GM21737 (cell line): Measurements from ENCODE around the gene IFNLR1.

ENCODE experiments used
- ATAC-seq: cut with Tn5 transposase; IDR thresholded peaks from one replicate; pipeline ENCODE4 v1.9.1; 2021; ENCODE audit warnings: mild to moderate bottlenecking, moderate library complexity; ENCODE audit not compliant: unreplicated experiment

IFNLR1 gene

GRCh38 chr1:24124980-24125379 lies 62.1 kb downstream of the IFNLR1 start:
- no peak for ATAC-seq

DNA sequence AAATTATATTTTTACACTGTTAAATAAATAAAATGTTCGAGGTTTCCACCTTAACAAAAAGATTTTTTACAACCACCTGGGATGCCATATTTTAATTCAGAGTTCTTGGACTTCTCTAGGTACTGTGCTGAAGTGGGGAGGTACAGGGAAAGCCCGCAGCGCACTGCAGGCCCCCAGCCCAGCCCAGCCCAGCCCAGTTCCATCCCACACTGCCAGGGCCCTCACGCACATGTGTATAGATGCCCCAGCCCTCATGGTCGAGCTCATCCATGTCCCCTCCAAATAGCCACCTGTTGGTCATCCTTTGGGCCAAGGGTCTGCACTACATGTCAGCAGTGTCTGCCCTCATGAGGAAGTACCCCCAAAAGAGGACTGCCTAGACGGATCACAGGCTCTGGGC lies 63.5 kb downstream of the IFNLR1 start:
- ATAC-seq, result no peak

- no peak for ATAC-seq
Observed at GRCh38 chr1:24122776-24123175, 64.3 kb downstream of the IFNLR1 start.

GRCh38 chr1:24121406-24121805 lies 65.7 kb downstream of the IFNLR1 start:
- ATAC-seq, result no peak

GRCh38 chr1:24120965-24121364 lies 66.1 kb downstream of the IFNLR1 start:
- ATAC-seq, result no peak

GRCh38 chr1:24119859-24120756 lies 67.0 kb downstream of the IFNLR1 start:
- ATAC-seq, result no peak

- ATAC-seq, result no peak
Observed at GRCh38 chr1:24119489-24119858, 67.6 kb downstream of the IFNLR1 start.

DNA sequence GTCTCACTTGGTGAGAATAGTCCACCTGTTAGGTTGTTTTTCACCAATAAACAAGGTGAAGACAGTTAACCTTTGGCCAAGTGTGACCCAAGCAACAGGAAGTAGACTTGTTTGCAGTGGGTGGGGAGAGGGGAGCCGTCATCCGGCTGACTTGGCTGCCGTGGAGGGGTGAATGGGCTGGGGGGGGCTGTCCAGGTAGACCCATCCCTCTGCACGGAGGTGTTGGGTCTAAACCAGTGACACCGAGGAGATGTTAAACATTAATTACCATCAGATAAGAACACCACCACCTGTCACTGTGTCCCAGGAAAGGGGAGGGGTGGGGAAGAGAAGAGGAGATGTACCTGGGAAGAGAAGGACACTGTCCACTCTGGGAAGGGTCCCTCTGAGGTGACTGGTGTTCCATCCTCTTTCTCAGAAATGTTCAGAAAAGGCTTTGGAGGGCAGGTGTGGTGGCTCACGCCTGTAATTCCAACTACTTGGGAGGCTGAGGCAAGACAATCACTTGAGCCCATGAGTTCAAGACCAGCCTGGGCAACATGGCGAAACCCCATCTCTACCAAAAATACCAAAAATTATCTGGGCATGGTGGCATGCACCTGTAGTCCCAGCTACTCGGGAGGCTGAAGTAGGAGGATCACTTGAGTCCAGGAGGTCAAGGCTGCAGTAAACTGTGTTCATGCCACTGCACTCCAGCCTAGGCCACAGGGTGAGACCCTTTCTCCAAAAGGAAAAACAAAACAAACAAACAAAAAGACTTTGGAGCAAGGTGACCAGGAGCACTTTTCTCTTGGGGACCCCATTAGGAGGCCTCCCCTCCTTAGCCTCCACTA lies 68.5 kb downstream of the IFNLR1 start:
- ATAC-seq, result no peak

DNA sequence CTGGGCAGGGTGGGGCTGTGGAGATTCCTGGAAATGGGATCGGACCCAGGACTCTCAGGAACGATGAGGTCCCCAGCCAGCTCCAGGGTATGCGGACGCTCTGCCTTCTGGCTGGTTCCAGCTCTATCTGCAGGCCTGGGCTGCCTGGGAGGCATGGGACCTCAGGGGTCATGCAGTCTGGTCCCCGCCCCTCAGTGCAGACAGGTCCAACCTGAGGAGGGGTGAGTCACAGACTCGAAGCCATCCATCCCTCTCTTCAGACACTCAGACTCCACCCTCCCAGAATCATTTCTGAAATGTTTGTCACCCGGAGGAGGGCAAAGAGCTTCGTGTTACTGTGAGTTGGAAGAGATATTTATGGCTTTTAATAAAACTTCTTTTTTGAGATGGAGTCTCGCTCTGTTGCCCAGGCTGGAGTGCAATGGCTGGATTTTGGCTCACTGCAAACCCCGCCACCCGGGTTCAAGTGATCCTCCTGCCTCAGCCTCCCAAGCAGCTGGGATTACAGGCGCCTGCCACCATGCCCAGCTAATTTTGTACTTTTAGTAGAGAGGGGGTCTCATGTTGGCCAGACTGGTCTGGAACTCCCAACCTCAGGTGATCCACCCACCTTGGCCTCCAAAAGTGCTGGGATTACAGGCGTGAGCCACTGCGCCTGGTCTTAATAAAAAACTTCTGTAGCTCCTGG lies 69.2 kb downstream of the IFNLR1 start:
- no peak for ATAC-seq

GRCh38 chr1:24117132-24117531 lies 70.0 kb downstream of the IFNLR1 start:
- no peak for ATAC-seq

GRCh38 chr1:24114753-24115152 lies 72.3 kb downstream of the IFNLR1 start:
- no peak for ATAC-seq

- no peak for ATAC-seq
Observed at GRCh38 chr1:24113641-24114033, 73.5 kb downstream of the IFNLR1 start.

DNA sequence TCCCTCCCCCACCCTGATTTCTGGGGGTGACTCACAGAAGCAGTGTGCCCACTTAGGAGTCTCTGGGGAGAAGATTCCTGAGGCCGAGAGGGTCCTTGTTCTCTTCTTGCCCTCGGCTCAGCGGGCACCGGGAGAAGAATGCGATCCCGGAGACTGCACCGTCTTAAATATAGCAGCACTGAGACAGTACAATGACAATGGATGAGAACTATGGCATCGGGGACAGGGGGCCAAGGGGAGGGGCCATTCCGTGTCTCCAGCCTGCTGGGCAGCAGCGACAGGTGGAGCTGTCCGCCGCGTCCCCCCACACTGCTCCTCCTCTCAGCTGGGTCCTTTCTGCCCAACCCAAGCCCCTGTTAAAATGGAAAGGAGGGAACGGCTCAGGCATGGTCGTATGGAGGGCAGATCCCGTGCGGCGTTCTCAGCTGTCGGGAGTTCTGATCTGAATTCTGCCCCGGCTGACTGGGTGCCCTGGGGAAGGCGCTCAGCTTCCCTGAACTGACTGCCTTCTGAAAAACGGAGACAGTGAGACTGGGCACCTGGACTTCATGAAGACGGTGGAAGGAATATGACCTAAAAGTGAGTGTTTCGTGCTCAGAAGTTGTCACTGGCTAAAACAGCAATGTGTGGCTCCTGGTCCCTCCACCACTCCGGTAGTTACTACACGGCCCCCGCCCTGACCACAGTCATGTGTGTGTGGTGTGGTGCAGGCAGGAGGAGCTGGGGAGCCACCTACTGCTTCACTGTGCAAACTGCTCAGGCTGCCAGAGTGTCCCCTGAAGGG lies 74.9 kb downstream of the IFNLR1 start, which contains the start of gene MYOM3:
MYOM3 (minus strand) TSS at position 140 of the 784 bp plus-strand sequence. CDS start 3,499 bp downstream, outside the sequence.
- ATAC-seq, result no peak

DNA sequence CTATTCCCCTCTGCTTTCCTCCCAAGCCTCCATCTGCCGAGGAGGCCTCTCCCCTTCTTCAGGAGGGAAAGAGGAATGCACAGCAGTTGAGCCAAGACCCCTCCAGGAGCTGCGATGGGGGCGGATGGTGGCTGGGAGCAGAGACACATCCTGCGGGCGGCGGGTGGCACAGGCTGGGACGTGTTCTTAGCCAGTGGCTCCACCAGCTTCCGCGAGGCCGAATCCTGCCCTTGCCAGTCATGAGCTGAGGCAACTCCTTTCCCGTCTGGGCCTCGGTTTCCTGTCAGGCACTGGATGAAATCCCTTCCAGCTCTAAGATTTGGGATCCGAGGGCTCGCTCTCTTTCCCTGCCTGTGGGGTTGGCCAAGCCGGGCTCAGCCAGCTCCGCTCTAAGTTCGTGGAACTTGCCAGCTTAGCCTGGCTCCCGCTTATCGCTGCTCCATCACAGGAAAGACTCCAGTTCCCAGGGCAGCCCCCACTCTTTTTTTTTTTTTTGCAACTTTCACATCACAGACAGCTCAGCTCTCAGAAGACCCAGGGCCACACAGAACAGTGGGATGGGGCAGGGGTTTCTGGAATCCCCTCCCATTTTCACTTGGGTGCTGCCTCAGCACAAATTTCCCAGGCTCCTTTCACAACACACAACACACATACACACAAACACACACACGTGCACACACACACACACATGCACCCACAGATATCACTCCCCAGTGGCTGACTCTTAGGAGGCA lies 75.7 kb downstream of the IFNLR1 start:
- no peak for ATAC-seq

GRCh38 chr1:24110642-24111261 lies 76.3 kb downstream of the IFNLR1 start:
- no peak for ATAC-seq

DNA sequence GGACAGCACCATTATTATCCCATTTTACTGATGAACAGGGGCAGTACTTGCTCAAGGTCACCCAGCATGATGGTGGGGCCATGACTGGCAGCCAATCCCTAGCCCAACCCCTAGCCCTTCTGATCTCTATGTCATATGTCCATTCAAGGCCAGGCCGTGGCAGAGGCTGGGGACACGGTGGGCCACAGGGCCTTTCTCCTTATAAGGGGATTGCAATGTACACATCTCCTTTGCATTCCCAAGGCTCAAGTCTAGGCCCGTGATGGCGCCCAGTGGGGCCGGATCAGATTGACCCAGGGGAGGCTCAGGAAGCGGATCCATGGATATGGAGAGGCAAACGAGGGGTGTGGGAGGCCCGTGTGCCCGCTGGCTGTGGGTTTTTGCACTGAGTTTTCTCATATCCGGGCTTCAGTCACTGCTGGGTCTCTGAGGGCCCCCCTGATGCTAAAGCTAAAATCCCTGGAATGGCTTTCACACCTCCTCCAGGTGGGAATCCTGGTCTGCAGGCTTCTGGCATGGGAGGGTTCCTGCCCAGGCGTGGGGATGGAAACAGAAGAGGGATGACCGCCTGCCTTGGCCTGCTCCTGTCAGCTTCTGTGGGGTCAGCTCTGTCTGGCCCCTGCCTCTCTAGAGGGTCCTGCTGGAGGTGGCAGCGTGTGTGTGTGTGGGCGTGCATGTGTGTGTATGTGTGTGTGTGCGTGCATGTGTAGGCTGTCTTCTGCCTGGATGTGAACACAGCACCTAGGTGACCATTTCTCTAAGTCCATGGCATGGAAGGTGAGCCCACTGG lies 77.2 kb downstream of the IFNLR1 start:
- ATAC-seq, result no peak

DNA sequence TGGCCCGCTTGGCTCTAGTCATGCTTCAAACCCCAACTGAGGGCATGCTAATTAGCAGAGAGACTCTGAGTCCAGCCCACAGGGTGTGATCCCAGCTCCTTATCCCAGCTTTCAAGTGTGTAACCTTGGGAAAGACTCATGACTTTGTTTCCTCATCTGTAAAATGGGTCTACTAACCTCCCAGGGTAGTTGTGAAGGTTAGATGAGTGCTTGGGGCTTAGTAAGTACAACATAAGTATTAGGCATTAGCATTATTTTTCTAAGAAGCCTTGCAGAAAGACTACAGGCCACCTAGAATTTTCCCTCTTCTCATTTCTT lies 78.0 kb downstream of the IFNLR1 start:
- ATAC-seq, result no peak

DNA sequence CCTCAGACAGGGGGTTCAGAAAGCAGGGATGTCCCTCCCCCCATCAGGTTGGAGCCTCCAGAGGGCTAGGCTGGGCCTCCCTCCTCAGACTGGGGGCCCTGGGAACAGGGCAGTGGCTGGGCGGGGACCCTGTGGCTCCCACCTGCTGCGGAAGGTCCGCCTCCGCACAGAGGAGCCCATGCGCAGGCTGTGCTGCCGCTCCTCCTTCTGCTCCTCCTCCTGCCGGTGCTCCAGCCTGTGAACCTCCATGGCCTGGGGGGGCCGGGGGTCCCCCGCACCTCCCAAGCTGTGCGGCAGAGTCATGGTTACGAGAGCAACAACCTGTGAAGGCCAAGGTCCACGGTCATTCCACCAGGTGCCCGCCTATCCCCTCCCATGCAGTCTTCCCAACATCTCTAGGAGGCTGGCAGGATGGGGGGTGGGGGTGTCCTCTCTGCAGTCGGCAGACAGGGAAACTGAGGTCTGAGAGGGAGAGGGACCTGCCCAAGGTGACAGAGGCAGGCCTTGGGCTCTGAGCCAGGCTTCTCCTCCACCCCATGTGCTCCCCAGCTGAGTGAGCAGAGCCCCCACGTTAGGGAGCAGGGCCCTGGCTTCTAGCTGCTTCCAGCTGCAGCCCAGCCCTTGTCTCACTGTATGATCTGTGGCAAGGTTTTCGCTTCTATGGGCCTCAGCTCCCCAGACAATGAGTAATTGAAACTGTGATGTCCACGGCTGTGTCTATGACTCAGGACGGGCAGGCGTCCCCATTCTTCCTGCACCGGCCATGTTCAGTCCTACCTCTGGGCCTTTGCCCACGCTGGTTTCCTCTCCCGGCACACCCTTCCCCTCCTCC lies 78.5 kb downstream of the IFNLR1 start:
- ATAC-seq, result no peak
